HG03565 (cell line): Measurements from ENCODE around the gene EGLN3.
"Not testable (repeated sequence)": the region's sequence is repeated elsewhere in the genome, so short reads cannot be mapped to it uniquely, and the experiment has no call there.

Source experiments
- ATAC-seq: cut with Tn5 transposase; IDR thresholded peaks from one replicate; pipeline ENCODE4 v1.9.1; 2021; ENCODE audit warnings: mild to moderate bottlenecking, moderate library complexity; ENCODE audit not compliant: unreplicated experiment

EGLN3 gene

GRCh38 chr14:33962466-33962865 is 11.6 kb upstream of the EGLN3 start:
- ATAC-seq: not testable (repeated sequence)

- no peak for ATAC-seq
Observed at GRCh38 chr14:33962016-33962415, 11.1 kb upstream of the EGLN3 start.

DNA sequence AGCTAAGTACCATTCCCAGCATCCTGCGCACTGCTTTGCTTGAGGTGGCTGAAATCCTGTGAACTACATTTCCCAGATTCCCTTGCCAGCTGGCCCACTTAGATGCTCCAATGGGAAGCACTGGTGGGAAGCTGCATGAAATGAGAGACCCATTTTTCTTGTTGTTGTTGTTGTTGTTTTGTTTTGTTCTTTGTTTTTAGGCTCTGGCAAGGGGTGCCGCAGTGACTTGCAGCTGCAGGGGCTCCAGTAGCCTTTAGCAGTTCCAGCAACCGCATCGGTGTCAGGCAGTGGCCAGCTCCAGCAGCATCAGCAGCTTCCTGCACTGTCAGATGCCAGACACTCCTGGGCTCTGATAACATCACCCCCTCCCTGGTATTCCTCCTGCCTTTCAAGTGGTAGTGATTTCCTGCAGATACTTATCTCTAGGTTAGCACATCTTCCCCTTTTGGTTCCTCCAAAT is 8.8 kb upstream of the EGLN3 start:
- no peak for ATAC-seq

GRCh38 chr14:33958605-33959226 is 7.8 kb upstream of the EGLN3 start:
- ATAC-seq: no peak

- ATAC-seq: no peak
Observed at GRCh38 chr14:33957993-33958392, 7.1 kb upstream of the EGLN3 start.

- no peak for ATAC-seq
Observed at GRCh38 chr14:33957299-33957698, 6.4 kb upstream of the EGLN3 start.

DNA sequence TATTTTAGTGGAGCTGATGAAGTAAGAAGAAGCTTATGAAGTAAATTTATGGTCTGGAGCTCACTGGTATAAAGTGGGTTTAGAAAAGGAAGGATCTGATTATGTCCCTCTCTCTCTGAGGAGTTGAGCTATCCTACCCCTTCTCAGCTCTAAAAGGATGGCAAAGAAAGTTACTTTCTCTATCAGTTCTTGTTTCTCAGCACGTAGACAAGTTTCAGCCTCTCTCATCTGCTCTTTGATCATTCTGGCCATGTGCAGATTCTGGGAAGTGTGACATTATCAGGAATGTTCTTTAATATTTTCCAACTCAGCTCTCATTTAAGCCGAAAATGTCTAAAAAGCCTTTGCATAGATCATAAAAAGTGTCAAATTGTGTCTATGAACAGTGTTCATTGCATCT is 5.8 kb upstream of the EGLN3 start:
- ATAC-seq: no peak

GRCh38 chr14:33954016-33954598 is 3.2 kb upstream of the EGLN3 start:
- ATAC-seq: no peak

DNA sequence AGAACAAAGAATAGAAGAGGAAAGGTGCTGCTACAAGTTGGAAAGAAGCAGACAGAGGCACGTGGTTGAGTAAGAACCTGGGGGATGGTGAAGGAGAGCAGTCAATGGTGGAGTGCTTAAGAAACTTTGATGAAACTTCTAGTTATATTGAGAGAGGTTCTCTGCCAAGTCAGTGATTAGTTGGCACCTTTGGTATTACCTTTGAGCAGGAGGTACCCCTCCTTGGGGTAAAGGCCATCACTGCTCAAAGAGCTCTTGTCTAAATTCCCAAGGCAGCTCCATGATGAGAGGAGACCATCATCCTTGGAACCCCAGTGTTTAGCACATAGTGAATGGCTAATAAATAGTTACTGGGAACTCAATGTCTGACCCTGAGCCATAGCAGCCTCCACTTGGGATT is 1.7 kb upstream of the EGLN3 start:
- no peak for ATAC-seq

- no peak for ATAC-seq
Observed at GRCh38 chr14:33951183-33951840, 438 bp upstream of the EGLN3 start.

DNA sequence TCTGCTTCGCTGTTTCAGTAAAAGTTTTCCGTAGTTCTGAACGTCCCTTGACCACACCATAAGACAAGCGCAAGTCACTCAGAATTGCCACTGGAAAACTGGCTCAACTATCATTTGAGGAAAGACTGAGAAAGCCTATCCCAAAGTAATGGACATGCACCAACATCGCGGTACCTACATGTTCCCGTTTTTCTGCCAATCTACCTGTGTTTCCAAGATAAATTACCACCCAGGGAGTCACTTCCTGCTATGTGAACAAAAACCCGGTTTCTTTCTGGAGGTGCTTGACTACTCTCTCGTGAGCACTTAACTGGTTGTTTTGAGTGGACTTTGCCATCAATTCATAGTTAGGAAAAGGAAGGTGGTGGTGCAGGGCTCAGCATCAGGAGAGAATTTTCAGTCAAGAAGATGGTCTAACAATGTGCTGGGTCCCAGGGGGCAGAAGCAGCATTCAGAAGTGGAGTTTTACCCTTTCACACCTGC is 1.4 kb downstream of the EGLN3 start:
- no peak for ATAC-seq

DNA sequence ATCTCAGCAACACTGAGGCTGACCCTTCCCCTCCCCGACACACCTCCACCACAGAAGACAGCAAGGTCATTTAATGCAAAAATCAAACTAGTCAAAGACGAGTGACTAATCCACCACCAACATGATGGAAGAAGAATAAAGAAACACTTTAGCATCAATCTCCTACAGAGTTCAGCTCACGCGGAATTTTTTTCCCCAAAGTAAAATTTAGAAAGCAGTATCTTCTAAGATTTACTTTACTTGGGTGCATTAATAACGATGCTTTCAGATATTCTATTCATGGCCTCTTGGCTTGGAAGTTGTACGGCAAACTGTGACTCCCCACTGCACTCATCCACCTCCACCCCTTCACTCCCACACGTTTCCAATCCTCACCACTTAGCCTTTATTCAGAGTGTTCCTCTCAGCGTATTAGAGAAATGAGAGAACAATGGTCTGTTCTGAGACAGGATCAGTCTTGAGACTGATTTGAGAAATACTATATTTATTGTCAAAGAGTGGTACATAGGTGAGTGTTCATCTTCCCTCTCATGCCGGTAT is 1.9 kb downstream of the EGLN3 start:
- no peak for ATAC-seq

- ATAC-seq: no peak
Observed at GRCh38 chr14:33948145-33948868, 2.6 kb downstream of the EGLN3 start.

DNA sequence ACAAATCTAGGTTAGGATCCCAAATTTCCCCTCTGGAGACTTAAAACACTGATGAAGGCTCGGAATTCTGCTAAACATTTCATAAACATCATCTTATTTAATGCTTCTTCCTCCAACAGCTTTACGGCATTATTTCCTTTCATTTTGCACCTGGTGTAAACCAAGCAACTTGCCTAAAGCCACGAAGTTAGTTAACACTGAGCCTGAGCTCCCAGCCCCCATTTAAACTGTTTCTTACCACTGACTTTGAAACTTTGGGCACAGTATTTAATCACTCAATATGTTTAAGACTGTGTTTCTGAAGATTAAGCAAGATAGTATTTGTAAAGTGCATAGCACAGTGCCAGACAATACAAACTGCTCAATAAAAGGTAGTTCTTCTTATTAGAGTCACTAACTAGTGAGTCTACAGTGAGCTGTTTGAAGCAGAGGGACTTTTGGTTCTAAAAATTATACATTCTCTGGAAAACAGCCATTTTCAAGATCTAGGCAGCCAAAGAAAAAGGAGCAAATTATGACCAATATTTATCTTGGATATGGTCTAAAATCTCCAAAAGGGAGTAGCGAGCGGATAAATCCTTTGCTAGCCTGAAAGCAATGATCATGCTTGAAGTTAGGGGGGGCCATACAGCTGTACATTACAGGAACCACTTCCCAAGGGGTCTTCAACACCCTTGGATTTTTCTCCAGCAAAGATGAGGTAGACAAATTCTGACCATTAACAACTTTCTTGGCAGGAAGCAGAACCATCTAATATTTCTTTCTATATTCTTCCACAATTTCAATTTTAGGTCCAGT is 4.0 kb downstream of the EGLN3 start:
- no peak for ATAC-seq

GRCh38 chr14:33945210-33946088 is 5.4 kb downstream of the EGLN3 start:
- no peak for ATAC-seq

- ATAC-seq: no peak
Observed at GRCh38 chr14:33943096-33943883, 7.6 kb downstream of the EGLN3 start.

GRCh38 chr14:33941718-33942117 is 9.2 kb downstream of the EGLN3 start:
- no peak for ATAC-seq

GRCh38 chr14:33940561-33941011 is 10.3 kb downstream of the EGLN3 start:
- no peak for ATAC-seq
